Left ventricle myocardium inferior (tissue), 1 donor: ENCODE results near the gene AGBL4. TPM values are rescaled to one million over a fixed set of nuclear protein-coding genes. Genes with fewer than 3 reads are reported as not detected.

Experiments
- DNase-seq: peaks from one replicate; pipeline ENCODE4 v3.0.0-alpha.2; 2020
- H3K27ac ChIP-seq: fragments of 200-600 bp; replicated peaks from 2 replicates; pipeline ENCODE4 v1.8.0; 2021
- H3K27me3 ChIP-seq: fragments of 200-600 bp; 2 replicates; pipeline ENCODE4 v1.8.0; 2021; ENCODE audit warnings: low read depth
- H3K36me3 ChIP-seq: fragments of 200-600 bp; 2 replicates; pipeline ENCODE4 v1.8.0; 2021
- H3K4me1 ChIP-seq: fragments of 200-600 bp; 2 replicates; pipeline ENCODE4 v1.8.0; 2021
- H3K4me3 ChIP-seq: fragments of 200-600 bp; 2 replicates; pipeline ENCODE4 v1.8.0; 2021; ENCODE audit warnings: mild to moderate bottlenecking, moderate library complexity
- H3K9me3 ChIP-seq: fragments of 200-600 bp; replicated peaks from 2 replicates; pipeline ENCODE4 v1.8.0; 2021
- CTCF ChIP-seq: fragments of 200-600 bp; IDR thresholded peaks from 2 replicates; pipeline ENCODE4 v1.8.0; 2021; ENCODE audit warnings: antibody characterized with exemption, mild to moderate bottlenecking, borderline replicate concordance
- intact Hi-C: fragments of 100-400 bp; cut with micrococcal nuclease; formaldehyde crosslinking; loops from one replicate; pipeline ENCODE4 v1.11.0; 2022
- total RNA-seq: library from RNA; stranded (reverse); fragmentation: NEBNext Ultra II Directional; extraction: Animal tissue kit (Norgen Biotek cat#: 25700); gene quantifications from one replicate; pipeline ENCODE4 v1.2.1, GENCODE V29; 2021
- donor health status: DM: no; HTN: yes; CAD: no; lungs with severe emphysema.

AGBL4 gene
- total RNA-seq, 1 donor from 2014 or later: 0.38 TPM

- H3K27ac ChIP-seq: no peak overlapping the region
- no peak overlapping the region for H3K4me3 ChIP-seq
- no peaks in the 10 kb centered on the region for H3K4me1 ChIP-seq
- intact Hi-C loops: loop anchor here (10.0 kb wide), 1 partner anchor 118 kb away; no protein-coding TSS in a partner anchor
- DNase-seq: no peak
- peaks cover 36% of the 10 kb centered on the region for H3K27me3 ChIP-seq
- no peaks in the 10 kb centered on the region for H3K9me3 ChIP-seq
- no peak for TF ChIP-seq CTCF
- no peaks in the 10 kb centered on the region for H3K36me3 ChIP-seq
These were observed 1447.2 kb downstream of the AGBL4 start for GRCh38 chr1:48576565-48576964.

- Histone ChIP-seq H3K27me3 (peaks cover 33% of the 10 kb centered on the region), H3K9me3 (no peaks in the 10 kb centered on the region), H3K4me3 (no peak overlapping the region), H3K36me3 (no peaks in the 10 kb centered on the region), H3K4me1 (no peaks in the 10 kb centered on the region), H3K27ac (no peak overlapping the region)
- intact Hi-C loops: loop anchor here (10.0 kb wide), 1 partner anchor 122 kb away; no protein-coding TSS in a partner anchor
- peak; percentile 25 for DNase-seq
- peak; percentile 67 for TF ChIP-seq CTCF
These were observed 1451.0 kb downstream of the AGBL4 start for GRCh38 chr1:48572646-48573258.

GRCh38 chr1:48572134-48572533 is 1451.6 kb downstream of the AGBL4 start:
- H3K36me3 ChIP-seq: no peaks in the 10 kb centered on the region
- no peaks in the 10 kb centered on the region for H3K4me1 ChIP-seq
- H3K4me3 ChIP-seq: no peak overlapping the region
- DNase-seq: no peak
- no peak overlapping the region for H3K27ac ChIP-seq
- peaks cover 32% of the 10 kb centered on the region for H3K27me3 ChIP-seq
- no peak for TF ChIP-seq CTCF
- no peaks in the 10 kb centered on the region for H3K9me3 ChIP-seq
- intact Hi-C loops: loop anchor here (10.0 kb wide), 1 partner anchor 123 kb away; no protein-coding TSS in a partner anchor

- Histone ChIP-seq H3K9me3 (no peaks in the 10 kb centered on the region), H3K27me3 (peaks cover 32% of the 10 kb centered on the region), H3K4me3 (no peak overlapping the region), H3K27ac (no peak overlapping the region), H3K36me3 (no peaks in the 10 kb centered on the region), H3K4me1 (no peaks in the 10 kb centered on the region)
- intact Hi-C loops: loop anchor here (10.0 kb wide), 1 partner anchor 123 kb away; no protein-coding TSS in a partner anchor
- DNase-seq: no peak
- TF ChIP-seq CTCF: no peak
These were observed 1452.3 kb downstream of the AGBL4 start for GRCh38 chr1:48571303-48571987.

GRCh38 chr1:48570568-48570967 is 1453.2 kb downstream of the AGBL4 start:
- Histone ChIP-seq H3K36me3 (no peaks in the 10 kb centered on the region), H3K27ac (no peak overlapping the region), H3K4me3 (no peak overlapping the region), H3K27me3 (peaks cover 23% of the 10 kb centered on the region), H3K9me3 (no peaks in the 10 kb centered on the region), H3K4me1 (no peaks in the 10 kb centered on the region)
- TF ChIP-seq CTCF: no peak
- intact Hi-C loops: loop anchor here (10.0 kb wide), 1 partner anchor 124 kb away; no protein-coding TSS in a partner anchor
- DNase-seq: no peak
